Raji (cell line): ENCODE measurements around the gene MICALL2.

Source experiments
- POLR2A ChIP-seq: IDR thresholded peaks from 2 replicates; pipeline ENCODE4 v1.6.1; 2011; ENCODE audit warnings: low read depth, low read length, control low read depth; ENCODE audit not compliant: insufficient read depth

MICALL2 gene

GRCh38 chr7:1409555-1409954, 49.7 kb downstream of the MICALL2 start:
- TF ChIP-seq POLR2A: no peak

- TF ChIP-seq POLR2A: no peak
Measured at GRCh38 chr7:1408466-1408865, 50.8 kb downstream of the MICALL2 start.

GRCh38 chr7:1407892-1408291, 51.4 kb downstream of the MICALL2 start:
- TF ChIP-seq POLR2A: no peak

- no peak for TF ChIP-seq POLR2A
Measured at GRCh38 chr7:1404898-1405548, 54.2 kb downstream of the MICALL2 start.

GRCh38 chr7:1404460-1404809, 54.8 kb downstream of the MICALL2 start:
- TF ChIP-seq POLR2A: no peak

GRCh38 chr7:1403638-1404459, 55.4 kb downstream of the MICALL2 start:
- TF ChIP-seq POLR2A: no peak

- TF ChIP-seq POLR2A: no peak
Measured at GRCh38 chr7:1402791-1403637, 56.3 kb downstream of the MICALL2 start.

- no peak for TF ChIP-seq POLR2A
Measured at GRCh38 chr7:1402110-1402790, 57.0 kb downstream of the MICALL2 start.

- no peak for TF ChIP-seq POLR2A
Measured at GRCh38 chr7:1401011-1401410, 58.3 kb downstream of the MICALL2 start.

GRCh38 chr7:1400371-1400770, 58.9 kb downstream of the MICALL2 start:
- TF ChIP-seq POLR2A: no peak

- TF ChIP-seq POLR2A: no peak
Measured at GRCh38 chr7:1397491-1398327, 61.6 kb downstream of the MICALL2 start.

GRCh38 chr7:1396195-1396594, 63.1 kb downstream of the MICALL2 start:
- no peak for TF ChIP-seq POLR2A

GRCh38 chr7:1395211-1396070, 63.8 kb downstream of the MICALL2 start:
- no peak for TF ChIP-seq POLR2A
